ENCODE data around the gene KLK13.

KLK13 gene

GRCh38 chr19:51012661-51013190 is 52.2 kb downstream of the KLK13 start:
- no peaks in the 10 kb centered on the region for H3K36me3 ChIP-seq (ENCODE audit: control insufficient read depth, insufficient read depth, low read length)
- H3K9me3 ChIP-seq (ENCODE audit: control insufficient read depth, low read length): no peaks in the 10 kb centered on the region
- peaks cover 33% of the 10 kb centered on the region for H3K27me3 ChIP-seq (ENCODE audit: control insufficient read depth, insufficient read depth, low read length, poor library complexity, severe bottlenecking)
- H3K4me1 ChIP-seq (ENCODE audit: control insufficient read depth, insufficient read depth, low read length): peaks cover 5% of the 10 kb centered on the region
- 86 to 91% methylated on average over 12 of the region's 12 CpGs for WGBS, 2 experiments
- no peak overlapping the region for H3K27ac ChIP-seq (ENCODE audit: insufficient read depth, low read depth, low read length, poor library complexity, severe bottlenecking)
- no peak overlapping the region for H3K4me3 ChIP-seq (ENCODE audit: insufficient read depth, low read depth, low read length)

GRCh38 chr19:51010066-51010795 is 54.7 kb downstream of the KLK13 start:
- Histone ChIP-seq H3K27me3 (ENCODE audit: control insufficient read depth, insufficient read depth, low read length, poor library complexity, severe bottlenecking) (peaks cover 8% of the 10 kb centered on the region), H3K36me3 (ENCODE audit: control insufficient read depth, insufficient read depth, low read length) (no peaks in the 10 kb centered on the region), H3K9me3 (ENCODE audit: control insufficient read depth, low read length) (no peaks in the 10 kb centered on the region), H3K4me1 (ENCODE audit: control insufficient read depth, insufficient read depth, low read length) (no peaks in the 10 kb centered on the region), H3K4me3 (ENCODE audit: insufficient read depth, low read depth, low read length) (no peak overlapping the region), H3K27ac (ENCODE audit: insufficient read depth, low read depth, low read length, poor library complexity, severe bottlenecking) (no peak overlapping the region)
- 71 to 82% methylated on average over 4 of the region's 4 CpGs for WGBS, 2 experiments

GRCh38 chr19:51009061-51009891 is 55.6 kb downstream of the KLK13 start:
- WGBS, 2 experiments: 87% methylated on average over 18 to 19 of the region's 19 CpGs
- Histone ChIP-seq H3K9me3 (ENCODE audit: control insufficient read depth, low read length) (no peaks in the 10 kb centered on the region), H3K27me3 (ENCODE audit: control insufficient read depth, insufficient read depth, low read length, poor library complexity, severe bottlenecking) (no peaks in the 10 kb centered on the region), H3K4me1 (ENCODE audit: control insufficient read depth, insufficient read depth, low read length) (no peaks in the 10 kb centered on the region), H3K4me3 (ENCODE audit: insufficient read depth, low read depth, low read length) (no peak overlapping the region), H3K27ac (ENCODE audit: insufficient read depth, low read depth, low read length, poor library complexity, severe bottlenecking) (no peak overlapping the region), H3K36me3 (ENCODE audit: control insufficient read depth, insufficient read depth, low read length) (no peaks in the 10 kb centered on the region)

GRCh38 chr19:51007488-51007887 is 57.4 kb downstream of the KLK13 start:
- WGBS, 2 experiments: 88 to 93% methylated on average over 3 of the region's 3 CpGs
- Histone ChIP-seq H3K36me3 (ENCODE audit: control insufficient read depth, insufficient read depth, low read length) (no peaks in the 10 kb centered on the region), H3K4me3 (ENCODE audit: insufficient read depth, low read depth, low read length) (no peak overlapping the region), H3K9me3 (ENCODE audit: control insufficient read depth, low read length) (no peaks in the 10 kb centered on the region), H3K27me3 (ENCODE audit: control insufficient read depth, insufficient read depth, low read length, poor library complexity, severe bottlenecking) (no peaks in the 10 kb centered on the region), H3K4me1 (ENCODE audit: control insufficient read depth, insufficient read depth, low read length) (no peaks in the 10 kb centered on the region), H3K27ac (ENCODE audit: insufficient read depth, low read depth, low read length, poor library complexity, severe bottlenecking) (no peak overlapping the region)

- no peaks in the 10 kb centered on the region for H3K36me3 ChIP-seq (ENCODE audit: control insufficient read depth, insufficient read depth, low read length)
- WGBS, 2 experiments: 61% methylated on average over 8 of the region's 8 CpGs
Measured at GRCh38 chr19:51006406-51006805, 58.5 kb downstream of the KLK13 start.

More at GRCh38 chr19:51006406-51006805, 58.5 kb downstream of the KLK13 start:
- Histone ChIP-seq H3K9me3 (ENCODE audit: control insufficient read depth, low read length) (no peaks in the 10 kb centered on the region), H3K27me3 (ENCODE audit: control insufficient read depth, insufficient read depth, low read length, poor library complexity, severe bottlenecking) (no peaks in the 10 kb centered on the region), H3K27ac (ENCODE audit: insufficient read depth, low read depth, low read length, poor library complexity, severe bottlenecking) (no peak overlapping the region), H3K4me1 (ENCODE audit: control insufficient read depth, insufficient read depth, low read length) (peaks cover 3% of the 10 kb centered on the region), H3K4me3 (ENCODE audit: insufficient read depth, low read depth, low read length) (no peak overlapping the region)

Data from ectodermal cell (in vitro differentiated cells).